T follicular helper cell (primary cell): ENCODE measurements around the gene PPP1R13B.
"Not testable (repeated sequence)": the region's sequence is repeated elsewhere in the genome, so short reads cannot be mapped to it uniquely, and the experiment has no call there.

ENCODE experiments used
- DNase-seq: peaks from one replicate; pipeline ENCODE4 v3.0.0-alpha.2; 2020; ENCODE audit warnings: low read depth

PPP1R13B gene

GRCh38 chr14:103858063-103858781, 10.8 kb upstream of the PPP1R13B start:
- no peak for DNase-seq

DNA sequence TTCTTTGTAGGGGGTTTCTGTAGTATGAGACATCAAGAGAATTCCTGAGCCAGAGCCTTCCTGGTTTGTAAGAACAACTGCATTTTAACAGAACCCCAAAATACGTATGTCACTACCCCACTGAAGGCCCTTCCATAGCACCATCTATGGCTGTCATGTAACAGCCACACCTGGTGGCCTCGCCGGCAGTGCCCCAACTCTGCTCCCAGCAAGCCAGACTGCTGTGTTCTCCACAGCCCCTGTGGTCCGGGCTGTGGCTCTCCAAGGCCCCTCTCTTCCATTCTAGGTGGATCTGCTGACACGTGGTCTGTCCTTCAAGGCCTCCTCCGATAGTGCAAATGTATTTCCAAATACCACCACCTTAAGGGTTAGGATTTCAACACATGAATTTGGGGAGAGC, 9.9 kb upstream of the PPP1R13B start:
- DNase-seq: no peak

DNA sequence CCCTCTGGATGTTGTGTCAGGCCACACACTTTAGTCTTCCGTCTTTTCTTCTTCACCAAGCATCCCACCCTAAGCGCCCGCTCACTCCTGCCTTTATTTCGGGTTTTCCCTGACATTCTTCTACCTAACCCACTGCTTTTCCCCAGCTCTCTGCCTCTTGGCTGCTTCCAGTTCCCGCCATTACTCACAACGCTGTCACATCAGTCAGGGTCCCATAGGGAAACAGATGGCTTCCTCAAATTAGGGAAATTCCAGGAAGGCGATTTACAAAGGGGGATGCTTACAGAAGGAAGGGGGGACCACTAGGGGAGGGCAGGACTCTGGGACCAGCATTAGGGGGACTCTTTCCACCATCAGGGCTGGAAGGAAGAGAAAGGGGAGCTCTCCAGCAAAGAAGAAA, 9.2 kb upstream of the PPP1R13B start:
- no peak for DNase-seq

- DNase-seq: no peak
Measured at GRCh38 chr14:103856105-103856504, 8.7 kb upstream of the PPP1R13B start.

DNA sequence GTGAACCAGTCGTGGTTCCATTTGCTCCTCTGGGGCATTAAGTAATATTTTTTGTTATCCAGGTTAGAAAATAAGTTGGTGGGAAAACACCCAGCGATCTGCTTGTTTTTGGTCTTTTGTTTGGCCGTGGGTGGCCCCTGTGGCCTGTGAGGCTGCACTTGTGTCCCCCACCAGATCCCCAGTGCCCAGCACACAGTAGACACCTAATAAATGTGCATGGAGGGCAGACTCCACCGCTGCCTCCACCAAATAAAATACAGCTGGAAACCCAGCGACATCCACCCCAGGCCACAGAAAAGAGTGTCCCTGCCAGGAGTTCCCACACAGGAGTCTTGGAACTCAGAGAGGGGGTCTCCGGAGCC, 8.3 kb upstream of the PPP1R13B start:
- DNase-seq: no peak

DNA sequence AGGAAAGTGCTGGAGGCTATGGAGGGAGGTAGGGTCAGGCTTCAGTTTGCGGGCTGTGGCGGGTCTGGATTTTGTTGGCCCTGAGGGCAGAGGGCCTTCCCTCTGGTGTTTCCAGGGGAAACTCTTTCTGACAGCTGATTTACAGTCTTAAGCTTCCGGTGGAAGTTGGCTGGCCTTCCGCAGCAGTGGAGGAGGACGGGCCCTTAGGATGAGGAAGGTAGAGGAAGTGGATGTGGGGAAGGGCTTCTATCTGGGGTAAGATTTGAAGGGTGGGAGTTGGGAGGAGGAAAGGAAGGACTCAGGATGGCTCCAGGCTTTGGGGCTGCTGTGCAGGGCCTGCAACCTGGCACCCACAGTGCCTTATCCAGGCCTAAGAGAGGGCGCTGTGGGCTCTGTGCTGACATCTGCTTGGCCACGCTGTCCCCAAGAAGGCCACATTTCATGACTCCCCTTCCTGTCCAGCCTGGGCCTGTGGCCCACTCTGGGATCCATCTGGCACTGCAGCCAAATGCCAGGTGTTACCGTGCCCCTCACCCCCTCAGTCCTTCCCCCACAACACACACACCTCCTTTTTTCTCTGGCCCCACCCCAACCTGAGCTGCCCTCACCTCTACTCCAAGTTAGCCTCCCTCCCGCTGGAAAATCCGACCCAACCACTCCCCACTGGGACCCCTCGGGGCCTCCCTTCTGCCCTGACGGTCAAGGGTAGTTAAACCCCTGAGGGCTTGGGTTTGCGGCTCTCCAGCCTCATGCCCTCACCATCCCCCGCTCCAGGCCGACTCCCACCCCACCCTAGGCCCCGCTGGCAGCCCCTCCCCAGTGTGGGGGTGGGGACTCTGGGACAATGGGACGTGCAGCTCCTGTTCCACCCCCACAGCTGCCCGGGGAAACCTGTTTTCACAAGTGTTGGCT, 7.7 kb upstream of the PPP1R13B start:
- no peak for DNase-seq

DNA sequence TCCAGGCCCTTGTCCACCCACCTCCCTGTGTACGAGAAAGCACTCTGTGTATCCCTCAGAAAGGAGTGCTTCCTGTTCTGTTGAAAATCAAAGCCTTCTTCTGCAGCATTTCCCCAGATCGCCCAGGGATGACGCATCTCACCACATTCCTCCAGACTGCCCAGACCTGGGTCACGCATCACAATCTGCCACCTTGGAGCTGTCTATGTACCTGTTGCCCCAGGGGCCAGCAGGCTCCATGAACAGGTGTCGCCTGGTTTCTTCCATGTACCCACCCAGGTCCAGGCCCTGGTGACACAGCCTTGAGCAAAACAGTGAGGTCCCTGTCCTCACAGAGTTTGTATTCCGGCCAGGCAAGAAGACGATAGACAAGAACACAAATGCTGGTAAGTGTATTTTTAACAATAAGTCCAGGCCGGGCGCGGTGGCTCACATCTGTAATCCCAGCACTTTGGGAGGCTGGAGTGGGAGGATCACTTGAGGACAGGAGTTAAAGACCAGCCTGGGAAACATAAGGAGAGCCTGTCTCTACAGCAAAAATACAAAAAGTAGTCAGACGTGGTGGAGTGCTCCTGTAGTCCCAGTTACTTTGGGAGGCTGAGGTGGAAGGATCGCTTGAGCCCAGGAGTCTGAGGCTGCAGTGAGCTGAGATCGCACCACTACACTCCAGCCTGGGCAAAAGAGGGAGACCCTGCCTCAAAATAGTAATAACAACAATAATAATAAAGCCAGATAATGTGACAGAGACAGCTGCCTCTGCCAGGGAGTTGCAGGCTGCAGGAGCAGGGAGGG, 6.8 kb upstream of the PPP1R13B start:
- DNase-seq: no peak

- no peak for DNase-seq
Measured at GRCh38 chr14:103849151-103849886, 1.9 kb upstream of the PPP1R13B start.

DNA sequence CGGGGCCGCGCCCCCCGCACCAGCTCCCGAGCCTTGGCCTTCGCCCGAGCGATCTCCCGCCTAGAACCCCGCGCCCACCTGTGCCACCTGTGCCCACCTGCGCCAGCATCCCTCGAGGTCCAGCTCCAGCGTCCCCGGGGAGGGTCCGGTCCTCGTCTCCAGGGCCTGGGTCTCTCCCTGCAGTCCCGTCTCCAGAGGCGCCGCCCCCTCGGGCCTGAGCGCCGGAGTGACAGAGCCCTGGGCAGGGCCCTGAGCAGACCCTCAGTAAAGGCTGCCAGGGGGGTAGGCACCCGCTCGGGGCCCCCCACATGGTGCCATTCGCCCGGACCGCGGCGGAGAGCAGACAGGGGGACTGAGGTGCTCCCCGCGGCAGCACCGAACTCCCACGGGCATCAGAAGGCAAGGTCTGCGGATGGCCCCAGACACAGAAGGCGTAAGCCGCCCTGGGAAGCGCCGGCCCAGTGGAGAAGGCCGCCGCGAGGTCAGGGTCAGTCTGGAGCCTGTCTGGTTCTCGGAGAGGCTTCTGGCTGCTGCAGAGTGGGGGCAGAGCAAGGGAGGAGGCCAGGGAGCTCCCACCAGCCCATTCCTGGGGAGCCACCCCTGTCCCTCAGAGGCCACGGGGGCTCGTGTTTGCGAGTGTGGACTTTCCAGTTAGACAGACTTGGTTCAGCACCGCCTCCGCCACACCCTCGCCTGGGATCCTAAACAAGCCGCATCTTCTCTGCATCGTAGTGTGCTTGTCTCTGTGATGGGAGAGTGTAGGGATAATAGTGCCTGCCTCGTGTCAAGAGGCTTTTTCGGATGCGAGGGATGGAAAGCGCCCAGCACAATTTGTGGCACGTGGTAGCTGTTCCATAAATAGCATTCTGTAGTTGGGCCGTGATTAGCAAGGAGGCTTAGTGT, 1.1 kb upstream of the PPP1R13B start:
- peak; percentile 2 for DNase-seq

DNA sequence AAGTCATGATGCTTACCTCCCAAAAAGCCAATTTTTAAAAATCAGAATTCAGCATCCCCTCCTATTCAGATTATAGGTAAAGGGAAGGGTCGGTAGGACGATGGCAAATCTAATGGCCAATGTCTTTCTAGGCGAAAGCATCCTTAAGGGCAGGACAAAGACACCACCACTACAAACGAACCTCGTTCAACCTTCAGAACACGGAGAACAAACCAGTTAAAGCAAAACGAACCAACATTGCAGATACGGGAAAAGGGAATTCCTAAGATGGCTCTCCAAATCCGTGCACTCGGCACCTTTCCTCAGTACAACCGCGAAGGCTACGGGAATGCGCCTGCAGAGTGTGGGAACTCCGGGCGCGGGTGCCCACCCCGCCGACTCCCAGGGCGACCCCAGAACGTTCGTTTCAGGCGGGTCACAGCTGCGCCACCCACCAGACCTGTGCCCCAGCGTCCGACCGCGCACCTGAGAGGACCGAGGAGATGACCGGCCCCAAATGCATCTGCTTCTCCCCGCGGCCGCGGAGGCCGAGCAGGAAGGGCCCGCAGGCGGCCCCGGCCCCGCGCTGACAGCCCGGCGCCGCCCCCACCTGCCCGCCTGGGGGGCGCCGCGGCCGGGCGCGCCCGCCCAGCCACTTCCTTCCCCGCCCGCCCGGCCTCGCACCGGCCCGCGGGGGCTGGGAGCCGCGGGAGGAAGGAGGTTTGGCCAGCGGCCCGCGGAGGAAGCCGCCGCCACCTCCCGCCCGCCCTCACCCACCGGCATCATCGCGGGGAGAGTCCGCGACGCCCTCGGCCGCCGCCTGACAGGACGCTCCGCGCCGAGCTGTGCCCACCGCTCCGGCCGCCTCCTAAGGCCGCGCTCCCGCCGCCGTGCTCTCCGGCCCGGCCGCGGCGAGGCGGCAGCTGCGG, 578 bp downstream of the PPP1R13B start:
- no peak for DNase-seq

DNA sequence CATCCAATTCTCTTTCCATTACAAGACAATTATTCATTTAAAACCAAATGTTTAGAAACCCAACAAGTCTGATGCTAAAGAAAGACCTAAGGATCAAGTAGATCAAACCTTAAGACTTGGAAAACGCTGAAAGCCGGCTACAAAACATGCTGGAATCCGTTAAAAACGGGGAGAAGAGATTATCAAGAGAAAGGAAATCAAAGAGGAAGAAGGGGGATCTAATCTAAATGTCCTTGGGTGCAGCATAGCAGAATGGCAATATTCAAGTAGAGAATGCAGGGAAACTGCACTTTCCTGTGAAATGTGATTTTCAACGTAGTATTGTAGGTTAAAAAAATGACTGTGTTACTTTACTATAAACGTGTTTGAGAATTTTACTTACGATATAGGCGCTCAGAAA, 1.3 kb downstream of the PPP1R13B start:
- DNase-seq: no peak

- no peak for DNase-seq
Measured at GRCh38 chr14:103845327-103845726, 2.0 kb downstream of the PPP1R13B start.

DNA sequence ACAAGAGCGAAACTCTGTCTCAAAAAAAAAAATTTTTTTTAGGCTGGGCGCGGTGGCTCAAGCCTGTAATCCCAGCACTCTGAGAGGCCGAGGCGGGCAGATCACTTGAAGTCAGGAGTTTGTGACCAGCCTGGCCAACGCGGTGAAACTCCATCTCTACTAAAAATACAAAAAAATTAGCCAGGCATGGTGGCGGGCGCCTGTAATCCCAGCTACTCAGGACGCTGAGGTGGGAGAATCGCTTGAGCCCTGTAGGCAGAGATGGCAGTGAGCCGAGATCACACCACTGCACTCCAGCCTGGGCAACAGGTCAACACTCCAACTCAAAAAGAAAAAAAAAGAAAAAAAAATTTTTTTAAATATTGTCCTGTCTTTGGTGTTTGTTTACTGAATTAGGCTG, 6.1 kb downstream of the PPP1R13B start:
- not testable (repeated sequence) for DNase-seq

DNA sequence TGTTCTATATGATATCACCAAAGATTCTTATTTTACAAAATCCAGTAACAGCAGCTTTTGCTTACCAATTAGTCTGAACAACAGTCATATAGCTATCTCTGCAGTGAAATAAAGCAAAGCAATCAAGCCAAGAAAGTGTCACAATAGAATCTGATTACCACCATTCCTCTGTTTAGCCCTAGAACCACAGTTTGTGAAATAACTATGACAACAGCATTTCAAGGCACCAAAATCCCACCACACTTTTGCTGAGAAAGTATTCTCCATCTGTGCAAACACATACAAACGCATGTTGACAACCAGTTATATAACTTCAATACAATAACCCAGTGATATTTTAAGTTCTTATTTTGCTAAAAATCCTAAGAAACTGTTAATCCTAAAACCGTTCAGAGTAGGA, 7.4 kb downstream of the PPP1R13B start:
- DNase-seq: no peak

- DNase-seq: no peak
Measured at GRCh38 chr14:103839579-103839978, 7.8 kb downstream of the PPP1R13B start.

- DNase-seq: no peak
Measured at GRCh38 chr14:103838117-103838516, 9.3 kb downstream of the PPP1R13B start.

DNA sequence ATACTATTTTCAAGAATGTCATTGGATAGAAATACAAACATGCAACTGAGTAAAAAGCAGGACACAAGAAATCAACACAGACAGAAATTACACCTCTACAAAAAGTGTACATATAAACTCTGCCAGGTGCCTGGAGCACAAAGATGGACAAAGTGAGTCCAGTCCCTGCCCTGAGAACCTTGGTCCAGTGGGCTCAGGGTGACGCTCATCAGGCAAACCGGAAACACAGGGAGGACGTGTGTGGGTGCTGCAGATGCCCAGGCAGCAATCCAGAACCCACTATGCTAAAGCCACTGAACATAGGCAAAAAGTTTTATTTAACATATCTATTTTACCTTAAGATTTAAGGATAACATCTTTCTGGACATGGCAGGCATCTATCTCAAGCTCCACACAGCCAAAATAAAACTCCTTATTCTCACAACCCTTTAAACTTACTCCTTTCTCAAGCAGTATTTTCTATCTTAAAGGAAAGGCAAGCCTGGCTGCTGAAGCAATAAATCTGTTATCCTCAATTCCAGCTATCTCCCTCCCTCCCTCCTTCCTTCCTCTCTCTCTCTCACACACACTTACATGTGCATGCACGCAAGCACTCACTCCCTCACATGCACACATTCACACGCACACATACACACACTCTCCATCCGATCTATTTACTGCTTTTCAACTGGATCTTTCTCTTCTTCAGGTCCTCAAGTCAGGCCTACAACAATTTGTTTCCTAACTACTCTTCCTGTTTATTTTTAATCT, 10.2 kb downstream of the PPP1R13B start:
- no peak for DNase-seq

DNA sequence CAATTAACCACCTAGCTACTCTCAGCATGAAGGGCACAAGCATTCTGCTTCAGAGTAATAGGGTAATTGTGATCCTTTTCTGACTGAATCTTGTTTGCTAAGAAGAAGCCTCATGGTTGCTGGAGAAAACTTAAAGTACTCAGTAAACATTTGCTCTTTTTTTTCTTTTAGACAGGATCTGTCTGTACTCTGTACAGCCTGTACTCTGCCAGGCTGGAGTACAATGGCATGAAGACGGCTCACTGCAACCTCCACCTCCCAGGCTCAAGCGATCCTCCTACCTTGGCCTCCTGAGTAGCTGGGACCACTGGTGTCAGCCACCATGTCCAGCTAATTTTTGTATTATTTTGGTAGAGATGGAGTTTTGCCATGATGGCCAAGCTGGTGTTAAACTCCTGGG, 12.4 kb downstream of the PPP1R13B start:
- DNase-seq: no peak

DNA sequence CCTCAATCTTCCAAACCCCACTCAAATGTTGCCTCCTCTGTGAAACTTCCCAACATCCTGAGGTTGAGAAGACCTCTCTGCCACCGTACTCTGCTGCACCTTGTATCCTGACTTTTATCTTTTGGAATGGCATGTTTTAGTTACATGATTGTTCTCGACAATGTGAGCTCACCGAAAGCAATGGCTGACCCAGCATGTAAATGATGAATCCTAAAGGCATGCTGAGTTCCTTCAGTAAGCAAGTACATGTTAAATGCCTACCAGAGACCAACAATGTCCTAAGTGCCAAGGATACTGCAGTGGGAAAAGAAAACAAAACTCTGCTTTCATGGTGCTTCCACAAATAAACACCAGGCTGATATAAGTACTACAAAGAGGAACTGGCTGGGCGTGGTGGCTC, 13.7 kb downstream of the PPP1R13B start:
- no peak for DNase-seq
